Spleen (tissue), 11 donors: ENCODE data around the gene TYW1. TPM values are rescaled to one million over a fixed set of nuclear protein-coding genes. Genes with fewer than 3 reads are reported as not detected.
"Not testable (repeated sequence)": the region's sequence is repeated elsewhere in the genome, so short reads cannot be mapped to it uniquely, and the experiment has no call there.

Source experiments
- DNase-seq: peaks from one replicate; pipeline ENCODE4 v3.0.0-alpha.2; 2020
- H3K27ac ChIP-seq, 8 donors: fragments of 200-600 bp; sonication (generic) in 7 of 8; 1 replicate in 4 of 8; 2 replicates in 4 of 8; pipeline versions ENCODE4 v1.5.0 to v1.8.0; 2016 to 2021; ENCODE audit warnings: inconsistent platforms in 4 of 8, mild to moderate bottlenecking in 4 of 8, moderate library complexity in 1 of 8
- H3K27me3 ChIP-seq, 7 donors: fragments of 200-600 bp; sonication (generic) in 6 of 7; replicated peaks in 1 of 7; 1 replicate in 4 of 7; 2 replicates in 3 of 7; pipeline versions ENCODE4 v1.5.0 to v1.8.0; 2016 to 2021; ENCODE audit warnings: inconsistent platforms in 3 of 7, mild to moderate bottlenecking in 1 of 7
- H3K36me3 ChIP-seq, 6 donors: fragments of 200-600 bp; sonication (generic) in 5 of 6; 1 replicate in 4 of 6; 2 replicates in 2 of 6; pipeline versions ENCODE4 v1.5.0 to v1.8.0; 2016 to 2021; ENCODE audit warnings: inconsistent platforms in 2 of 6
- H3K4me1 ChIP-seq, 6 donors: fragments of 200-600 bp; sonication (generic) in 5 of 6; 1 replicate in 3 of 6; 2 replicates in 3 of 6; pipeline versions ENCODE4 v1.5.0 to v1.8.0; 2016 to 2021; ENCODE audit warnings: inconsistent platforms in 3 of 6
- H3K4me3 ChIP-seq, 8 donors: fragments of 200-600 bp; sonication (generic) in 7 of 8; 1 replicate in 4 of 8; 2 replicates in 4 of 8; pipeline versions ENCODE4 v1.5.0 to v1.8.0; 2016 to 2021; ENCODE audit warnings: inconsistent platforms in 4 of 8, mild to moderate bottlenecking in 4 of 8, moderate library complexity in 2 of 8
- H3K9me3 ChIP-seq, 8 donors: fragments of 200-600 bp; sonication (generic) in 7 of 8; 1 replicate in 4 of 8; 2 replicates in 4 of 8; pipeline versions ENCODE4 v1.5.0 to v1.8.0; 2016 to 2021; ENCODE audit warnings: inconsistent platforms in 4 of 8
- POLR2AphosphoS5 ChIP-seq, 3 donors: sonication (generic); formaldehyde crosslinking; IDR thresholded peaks; one replicate each; pipeline ENCODE4 v1.5.1; 2017; ENCODE audit warnings: antibody characterized with exemption in 3 of 3
- WGBS, 5 donors: extraction: QIAGEN DNeasy Blood & Tissue Kit in 3 of 5; methylation state at CpG; one replicate each; pipeline versions ENCODE4 v1.1.5 to v1.1.7; 2013 to 2018; 5-methylcytosine and 5-hydroxymethylcytosine counted together
- intact Hi-C: fragments of 100-400 bp; cut with DNase I; formaldehyde crosslinking; loops from one replicate; pipeline ENCODE4 v1.15.0; 2023; ENCODE audit warnings: low total_unique reads
- polyA plus RNA-seq, 3 donors: library from polyadenylated mRNA; stranded (reverse); fragments of 200-250 nt; gene quantifications; one replicate each; pipeline ENCODE4 v1.2.1, GENCODE V29; 2013
- total RNA-seq, 7 donors: library from RNA; depleted of rRNA in 3 of 7; stranded (reverse); fragments of >200 nt in 3 of 7; fragmentation: NEBNext Ultra II Directional in 4 of 7; extraction: Animal tissue kit (Norgen Biotek cat#: 25700) in 4 of 7; gene quantifications; one replicate each; pipeline versions ENCODE4 v1.1.0 to v1.2.1, GENCODE V29; 2016 to 2021
- donor health status: healthy with polysubstance abuse.
- donor health status: DM: no; HTN: no; CAD: no; lungs with moderate emphysema.
- donor health status: DM: no; HTN: no; CAD: no.
- donor health status: Bipolar disorder and iron deficiency.
- donor health status: healthy.
- donor health status: DM: no; HTN: no; CAD: no.
- donor health status: DM: yes; HTN: yes; CAD: no.

The TYW1 gene
- total and polyA plus RNA-seq, 10 donors: 4.9 to 83.6 (median 20.8) TPM

GRCh38 chr7:67137489-67137888 lies 140.9 kb downstream of the TYW1 start:
- intact Hi-C loops, H3K4me3 ChIP-seq, H3K4me1 ChIP-seq, H3K9me3 ChIP-seq, H3K27me3 ChIP-seq, H3K27ac ChIP-seq, DNase-seq: not testable (repeated sequence)
- H3K36me3 ChIP-seq: peaks cover 0 to 11% (median 0%) of the 10 kb centered on the region in 6 donors
- 72 to 99% (median 92%) methylated on average over 3 of the region's 3 CpGs for WGBS, 5 donors

DNA sequence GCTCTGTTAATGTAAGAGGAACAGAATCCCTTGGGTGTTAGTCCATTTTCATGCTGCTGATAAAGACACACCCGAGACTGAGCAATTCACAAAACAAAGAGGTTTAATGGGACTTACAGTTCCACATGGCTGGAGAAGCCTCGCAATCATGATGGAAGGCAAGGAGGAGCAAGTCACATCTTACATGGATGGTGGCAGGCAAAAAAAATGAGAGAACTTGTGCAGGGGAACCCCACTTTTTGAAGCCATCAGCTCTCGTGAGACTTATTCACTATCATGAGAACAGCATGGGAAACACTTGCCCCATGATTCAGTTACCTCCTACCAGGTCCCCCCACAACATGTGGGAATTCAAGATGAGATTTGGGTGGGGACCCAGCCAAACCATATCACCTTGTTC lies 143.2 kb downstream of the TYW1 start:
- intact Hi-C loops: not testable (repeated sequence)

DNA sequence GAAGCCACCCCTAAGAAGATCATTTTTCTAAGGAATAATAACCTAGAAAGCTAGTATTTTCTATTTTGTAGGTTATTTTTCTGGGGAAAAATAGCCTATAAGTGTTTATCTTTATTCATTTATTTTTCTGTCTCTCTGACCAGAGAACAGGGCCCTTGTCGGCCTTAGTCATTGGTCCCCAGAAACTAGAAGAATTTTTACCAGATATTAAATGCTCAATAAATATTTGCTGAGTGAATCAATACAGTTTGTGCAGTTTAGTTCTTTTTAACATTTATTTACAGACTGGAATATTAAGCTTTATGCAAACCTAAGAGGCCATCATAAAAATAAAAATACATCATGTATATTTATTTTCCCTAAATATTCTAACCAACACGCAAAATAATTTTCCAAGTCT lies 144.4 kb downstream of the TYW1 start:
- H3K9me3 ChIP-seq, DNase-seq, H3K27ac ChIP-seq, H3K4me3 ChIP-seq, H3K27me3 ChIP-seq, intact Hi-C loops, H3K36me3 ChIP-seq: not testable (repeated sequence)
- H3K4me1 ChIP-seq: peaks cover 0 to 18% (median 0%) of the 10 kb centered on the region in 6 donors
- WGBS, 5 donors: 93 to 99% (median 98%) methylated on average over 2 of the region's 2 CpGs

More for the DNA sequence above, 143.2 kb downstream of the TYW1 start:
- 91 to 96% (median 94%) methylated on average over 3 of the region's 3 CpGs for WGBS, 5 donors
- H3K27ac ChIP-seq, DNase-seq, H3K36me3 ChIP-seq, H3K9me3 ChIP-seq, H3K4me3 ChIP-seq, H3K27me3 ChIP-seq: not testable (repeated sequence)
- H3K4me1 ChIP-seq: peaks cover 0 to 18% (median 0%) of the 10 kb centered on the region in 6 donors

DNA sequence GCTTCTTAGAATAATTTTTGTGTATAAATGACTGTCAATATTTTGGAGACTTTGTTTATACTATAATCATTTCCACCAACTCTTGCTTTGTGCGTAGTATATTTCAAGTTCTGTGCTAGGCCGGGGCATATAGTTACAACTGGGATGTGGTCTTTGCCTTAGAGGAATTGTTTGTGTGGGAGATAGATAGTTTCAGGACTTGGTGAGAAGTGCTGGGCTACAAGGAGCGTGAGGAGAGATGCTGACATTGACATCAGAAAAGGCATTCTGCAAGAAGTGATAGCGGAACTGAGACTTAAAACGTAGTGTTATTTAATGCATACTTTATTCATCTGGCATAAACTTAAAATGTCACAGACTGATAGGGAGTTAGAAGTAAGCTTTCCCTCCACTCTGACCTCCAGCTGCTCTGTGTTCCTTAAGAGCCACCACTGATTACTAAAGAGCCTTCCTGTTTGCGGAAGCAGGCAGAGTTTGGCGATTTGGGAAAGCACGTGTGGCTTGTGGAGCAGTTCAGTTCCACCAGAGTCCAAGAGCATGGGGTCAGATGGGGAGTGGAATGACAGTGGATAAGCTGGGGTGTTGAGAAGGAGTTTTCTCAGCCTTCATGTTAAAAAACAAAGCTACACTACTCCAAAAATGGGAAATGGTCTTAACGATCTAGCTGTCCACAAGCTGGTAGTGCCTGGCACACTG lies 146.6 kb downstream of the TYW1 start:
- Histone ChIP-seq H3K4me1 (peaks cover 0 to 18% (median 0%) of the 10 kb centered on the region in 6 donors), H3K27ac (peak overlapping the region in 4 of 8 donors; percentile 14 to 47 (median 29))
- H3K4me3 ChIP-seq, H3K36me3 ChIP-seq, H3K9me3 ChIP-seq, H3K27me3 ChIP-seq, DNase-seq, intact Hi-C loops: not testable (repeated sequence)
- 48 to 62% (median 58%) methylated on average over 9 of the region's 9 CpGs for WGBS, 5 donors
- peak in 1 of 3 donors; percentile 52 for TF ChIP-seq POLR2AphosphoS5 (IDR thresholded peaks at IDR 0.05)

- DNase-seq, H3K27me3 ChIP-seq, H3K9me3 ChIP-seq, H3K4me3 ChIP-seq, H3K27ac ChIP-seq, intact Hi-C loops, H3K36me3 ChIP-seq: not testable (repeated sequence)
- 92 to 96% (median 93%) methylated on average over 3 of the region's 3 CpGs for WGBS, 5 donors
- H3K4me1 ChIP-seq: peaks cover 0 to 18% (median 0%) of the 10 kb centered on the region in 6 donors
Measured at GRCh38 chr7:67145581-67146193, 149.1 kb downstream of the TYW1 start.

GRCh38 chr7:67149131-67149530 lies 152.5 kb downstream of the TYW1 start:
- intact Hi-C loops, H3K27ac ChIP-seq, H3K4me3 ChIP-seq, H3K9me3 ChIP-seq, H3K4me1 ChIP-seq, H3K27me3 ChIP-seq, DNase-seq: not testable (repeated sequence)
- H3K36me3 ChIP-seq: peaks cover 0 to 21% (median 0%) of the 10 kb centered on the region in 6 donors

DNA sequence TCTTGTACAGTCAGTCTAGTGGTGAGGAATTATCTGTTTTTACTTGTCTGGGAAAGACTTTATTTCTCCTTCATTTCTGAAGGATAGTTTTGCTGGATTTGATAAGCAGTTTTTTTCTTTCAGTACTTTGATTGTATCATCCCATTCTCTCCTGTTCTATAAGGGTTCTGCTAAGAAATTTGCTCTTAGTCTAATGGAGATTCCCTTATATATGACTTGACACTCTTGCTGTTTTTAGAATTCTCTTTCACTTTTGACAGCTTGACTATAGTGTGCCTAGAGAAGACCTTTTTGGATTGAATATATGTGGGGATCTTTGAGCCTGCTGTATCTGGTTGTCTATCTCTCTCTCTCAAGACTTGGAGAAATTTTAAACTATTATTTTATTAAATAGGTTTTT lies 157.7 kb downstream of the TYW1 start:
- H3K36me3 ChIP-seq: peaks cover 0 to 49% (median 0%) of the 10 kb centered on the region in 6 donors
- H3K27ac ChIP-seq, intact Hi-C loops, DNase-seq, H3K27me3 ChIP-seq, H3K4me1 ChIP-seq, H3K4me3 ChIP-seq: not testable (repeated sequence)
- H3K9me3 ChIP-seq: peaks cover 0 to 17% (median 12%) of the 10 kb centered on the region in 8 donors

GRCh38 chr7:67156064-67156463 lies 159.4 kb downstream of the TYW1 start:
- WGBS, 5 donors: 56 to 97% (median 94%) methylated on average over 3 to 7 of the region's 7 CpGs
- H3K27ac ChIP-seq, H3K4me1 ChIP-seq, H3K27me3 ChIP-seq, DNase-seq, H3K4me3 ChIP-seq, intact Hi-C loops: not testable (repeated sequence)
- peaks cover 0 to 49% (median 0%) of the 10 kb centered on the region in 6 donors for H3K36me3 ChIP-seq
- H3K9me3 ChIP-seq: peaks cover 0 to 17% (median 12%) of the 10 kb centered on the region in 8 donors
